ENCODE results near the gene NR5A2.

The NR5A2 gene

DNA sequence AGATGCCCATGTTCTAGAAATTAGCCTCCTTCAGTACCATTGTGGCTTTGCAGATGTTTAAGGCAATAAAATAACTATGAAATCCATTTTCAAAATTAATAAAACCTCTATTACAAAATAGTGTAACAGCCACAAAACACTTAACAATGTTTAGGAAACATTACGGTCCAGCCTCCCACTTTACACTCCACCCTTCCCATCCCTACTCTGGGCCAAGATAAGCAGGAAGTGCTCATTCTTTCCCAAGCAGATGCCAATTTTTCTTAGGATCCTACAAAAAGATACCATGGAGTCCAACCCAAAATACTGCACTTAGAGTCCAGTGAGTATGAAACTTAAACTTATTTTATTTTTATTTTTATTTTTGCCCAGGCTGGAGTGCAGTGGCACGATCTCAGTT, 150.8 kb downstream of the NR5A2 start:
- no peak for TF ChIP-seq FOXP2 (optimal IDR thresholded peaks at IDR 0.05; ENCODE audit: borderline replicate concordance, extremely low read depth, extremely low read length, insufficient read depth)
- no peak for TF ChIP-seq POLR2AphosphoS5 (IDR thresholded peaks at IDR 0.05; ENCODE audit: low read depth, low read length)
- no peak for TF ChIP-seq SIN3A (IDR thresholded peaks at IDR 0.05; ENCODE audit: borderline replicate concordance, insufficient read depth, low read length)
- no peak for TF ChIP-seq TAF1 (IDR thresholded peaks at IDR 0.05; ENCODE audit: borderline replicate concordance, insufficient read depth, low read length)
- TF ChIP-seq, protein P1, sequence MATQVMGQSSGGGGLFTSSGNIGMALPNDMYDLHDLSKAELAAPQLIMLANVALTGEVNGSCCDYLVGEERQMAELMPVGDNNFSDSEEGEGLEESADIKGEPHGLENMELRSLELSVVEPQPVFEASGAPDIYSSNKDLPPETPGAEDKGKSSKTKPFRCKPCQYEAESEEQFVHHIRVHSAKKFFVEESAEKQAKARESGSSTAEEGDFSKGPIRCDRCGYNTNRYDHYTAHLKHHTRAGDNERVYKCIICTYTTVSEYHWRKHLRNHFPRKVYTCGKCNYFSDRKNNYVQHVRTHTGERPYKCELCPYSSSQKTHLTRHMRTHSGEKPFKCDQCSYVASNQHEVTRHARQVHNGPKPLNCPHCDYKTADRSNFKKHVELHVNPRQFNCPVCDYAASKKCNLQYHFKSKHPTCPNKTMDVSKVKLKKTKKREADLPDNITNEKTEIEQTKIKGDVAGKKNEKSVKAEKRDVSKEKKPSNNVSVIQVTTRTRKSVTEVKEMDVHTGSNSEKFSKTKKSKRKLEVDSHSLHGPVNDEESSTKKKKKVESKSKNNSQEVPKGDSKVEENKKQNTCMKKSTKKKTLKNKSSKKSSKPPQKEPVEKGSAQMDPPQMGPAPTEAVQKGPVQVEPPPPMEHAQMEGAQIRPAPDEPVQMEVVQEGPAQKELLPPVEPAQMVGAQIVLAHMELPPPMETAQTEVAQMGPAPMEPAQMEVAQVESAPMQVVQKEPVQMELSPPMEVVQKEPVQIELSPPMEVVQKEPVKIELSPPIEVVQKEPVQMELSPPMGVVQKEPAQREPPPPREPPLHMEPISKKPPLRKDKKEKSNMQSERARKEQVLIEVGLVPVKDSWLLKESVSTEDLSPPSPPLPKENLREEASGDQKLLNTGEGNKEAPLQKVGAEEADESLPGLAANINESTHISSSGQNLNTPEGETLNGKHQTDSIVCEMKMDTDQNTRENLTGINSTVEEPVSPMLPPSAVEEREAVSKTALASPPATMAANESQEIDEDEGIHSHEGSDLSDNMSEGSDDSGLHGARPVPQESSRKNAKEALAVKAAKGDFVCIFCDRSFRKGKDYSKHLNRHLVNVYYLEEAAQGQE (IDR thresholded peaks at IDR 0.05; ENCODE audit: insufficient read depth in 1 of 2, low read depth in 2 of 2, low read length in 2 of 2), result no peak

DNA sequence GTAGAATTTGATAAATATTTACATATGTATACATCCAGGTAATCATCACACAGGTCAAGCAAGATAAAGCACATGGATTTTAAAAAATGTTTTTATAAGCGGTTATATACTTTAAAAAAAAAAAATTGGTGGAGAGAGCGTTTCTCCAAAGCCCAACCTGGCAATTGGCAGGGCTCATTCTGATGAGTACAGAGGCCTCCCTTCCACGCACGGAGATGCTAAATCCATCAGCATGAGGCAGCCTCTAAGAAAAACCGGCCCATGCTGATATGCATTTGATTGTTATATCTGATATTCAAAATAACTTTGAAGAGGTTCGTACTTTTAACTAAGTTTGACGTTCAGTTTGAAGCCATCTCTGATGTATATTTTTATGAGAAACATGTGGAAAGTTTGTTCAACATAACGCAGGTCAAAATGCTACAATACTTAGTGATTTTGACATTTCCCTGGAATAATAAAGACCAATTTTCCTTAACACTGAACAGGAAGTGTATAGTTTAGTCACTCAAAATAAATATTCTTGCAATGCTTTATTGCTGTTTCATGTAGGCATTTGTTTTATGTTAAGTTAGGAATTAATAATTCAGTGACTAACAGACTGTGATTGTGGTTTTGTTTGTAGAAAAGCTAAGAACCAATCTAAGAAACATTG, 151.7 kb downstream of the NR5A2 start:
- TF ChIP-seq FOXP2 (optimal IDR thresholded peaks at IDR 0.05; ENCODE audit: borderline replicate concordance, extremely low read depth, extremely low read length, insufficient read depth) (no peak), POLR2AphosphoS5 (IDR thresholded peaks at IDR 0.05; ENCODE audit: low read depth, low read length) (no peak), SIN3A (IDR thresholded peaks at IDR 0.05; ENCODE audit: borderline replicate concordance, insufficient read depth, low read length) (no peak), TAF1 (IDR thresholded peaks at IDR 0.05; ENCODE audit: borderline replicate concordance, insufficient read depth, low read length) (no peak)
- TF ChIP-seq, protein P1 (IDR thresholded peaks at IDR 0.05; ENCODE audit: insufficient read depth in 1 of 2, low read depth in 2 of 2, low read length in 2 of 2), result no peak

DNA sequence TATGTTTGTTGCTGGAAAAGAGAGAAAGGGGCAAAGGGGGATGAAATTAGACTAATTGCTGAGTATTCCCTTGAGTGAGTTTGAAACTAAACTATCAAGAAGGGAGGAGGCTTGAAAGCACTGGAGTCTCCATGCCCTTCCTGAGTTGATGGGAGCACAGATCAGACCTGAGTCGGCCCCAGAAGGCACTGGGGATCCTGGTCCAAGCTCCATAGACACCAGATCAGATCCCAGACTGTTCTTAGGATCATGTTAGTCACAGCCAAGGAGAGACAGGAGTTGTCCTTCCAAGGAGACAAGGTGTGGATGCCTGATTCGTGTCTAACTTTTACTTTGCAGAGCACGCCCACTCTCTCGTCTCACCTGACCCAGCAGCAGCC, 152.3 kb downstream of the NR5A2 start:
- TF ChIP-seq FOXP2 (optimal IDR thresholded peaks at IDR 0.05; ENCODE audit: borderline replicate concordance, extremely low read depth, extremely low read length, insufficient read depth), result no peak
- no peak for TF ChIP-seq POLR2AphosphoS5 (IDR thresholded peaks at IDR 0.05; ENCODE audit: low read depth, low read length)
- TF ChIP-seq TAF1 (IDR thresholded peaks at IDR 0.05; ENCODE audit: borderline replicate concordance, insufficient read depth, low read length), result no peak
- no peak for TF ChIP-seq SIN3A (IDR thresholded peaks at IDR 0.05; ENCODE audit: borderline replicate concordance, insufficient read depth, low read length)
- TF ChIP-seq, protein P1 (IDR thresholded peaks at IDR 0.05; ENCODE audit: insufficient read depth in 1 of 2, low read depth in 2 of 2, low read length in 2 of 2), result no peak

DNA sequence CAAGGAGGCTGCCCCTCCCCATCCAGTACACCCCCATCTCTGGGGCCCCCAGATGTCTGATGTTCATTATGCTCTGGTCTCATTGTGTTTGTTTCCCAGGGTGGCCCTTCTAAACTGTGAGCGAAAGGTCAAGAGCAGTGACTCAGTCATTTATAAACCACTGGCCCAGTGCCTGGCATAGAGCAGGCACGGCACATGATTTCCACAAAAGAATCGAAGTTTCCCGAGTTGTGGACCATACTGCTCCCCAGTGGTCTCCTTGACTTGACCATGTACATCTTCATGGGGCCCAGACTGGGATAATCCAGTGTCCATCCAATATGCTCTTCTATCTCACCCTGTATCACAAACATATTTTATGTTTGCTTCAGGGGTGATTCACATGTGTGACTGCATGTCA, 153.3 kb downstream of the NR5A2 start:
- TF ChIP-seq, protein P1 (IDR thresholded peaks at IDR 0.05; ENCODE audit: insufficient read depth in 1 of 2, low read depth in 2 of 2, low read length in 2 of 2), result no peak
- no peak for TF ChIP-seq POLR2AphosphoS5 (IDR thresholded peaks at IDR 0.05; ENCODE audit: low read depth, low read length)
- no peak for TF ChIP-seq FOXP2 (optimal IDR thresholded peaks at IDR 0.05; ENCODE audit: borderline replicate concordance, extremely low read depth, extremely low read length, insufficient read depth)
- TF ChIP-seq TAF1 (IDR thresholded peaks at IDR 0.05; ENCODE audit: borderline replicate concordance, insufficient read depth, low read length), result no peak
- no peak for TF ChIP-seq SIN3A (IDR thresholded peaks at IDR 0.05; ENCODE audit: borderline replicate concordance, insufficient read depth, low read length)

All from PFSK-1 (cell line).